Endothelial cell of umbilical vein (primary cell): Measurements from ENCODE around the gene CCDC12. TPM values are rescaled to one million over a fixed set of nuclear protein-coding genes. Genes with fewer than 3 reads are reported as not detected.

ENCODE experiments used
- BruUV-seq: library from RNA; stranded (reverse); fragments of 400-500 nt; replicated peaks from 2 replicates; lab custom pipeline; 2021; lab: Mats Ljungman, UMichigan
- CTCF ChIA-PET: fragments of 300-600, 350-600 bp; sonication (Branson Sonifier 250); formaldehyde crosslinking; loops from one replicate; lab custom pipeline; 2021; ENCODE audit warnings: antibody characterized with exemption, inconsistent platforms; lab: Charles Lee
- POLR2A ChIA-PET: fragments of 300-600, 350-600 bp; sonication (Branson Sonifier 250); formaldehyde crosslinking; loops from one replicate; lab custom pipeline; 2021; ENCODE audit warnings: antibody characterized with exemption, inconsistent platforms; lab: Charles Lee
- DNase-seq: peaks from one replicate; pipeline ENCODE4 v3.0.0-alpha.2; 2011; ENCODE audit warnings: low read depth, low spot score
- FAIRE-seq: peaks from 2 replicates; lab custom pipeline; 2011; peaks lifted over from hg19 to GRCh38; lab: Jason Lieb, UNC
- H2AFZ ChIP-seq: 2 replicates; pipeline ENCODE4 v1.6.0; 2012; ENCODE audit warnings: low read depth, low read length, control low read depth, inconsistent platforms
- H3K27ac ChIP-seq: 2 replicates; pipeline ENCODE4 v1.5.1; 2011; ENCODE audit warnings: low read depth, mild to moderate bottlenecking, control low read depth, low read length, moderate library complexity; ENCODE audit not compliant: insufficient read depth
- H3K27me3 ChIP-seq, 2 experiments: 2 replicates each; pipeline versions ENCODE4 v1.6.0 to v1.6.1; 2011; ENCODE audit warnings: low read length in 2 of 2, mixed read lengths in 1 of 2; ENCODE audit not compliant: control insufficient read depth in 2 of 2, insufficient read depth in 2 of 2
- H3K36me3 ChIP-seq, 2 experiments: 2 replicates in 1 of 2; 3 replicates in 1 of 2; pipeline ENCODE4 v1.5.1; 2011; ENCODE audit warnings: low read length in 2 of 2, mild to moderate bottlenecking in 1 of 2, moderate library complexity in 1 of 2; ENCODE audit not compliant: control insufficient read depth in 2 of 2, insufficient read depth in 2 of 2; ENCODE audit errors: extremely low read depth in 1 of 2
- H3K4me1 ChIP-seq: 3 replicates; pipeline ENCODE4 v1.5.1; 2011; ENCODE audit warnings: mild to moderate bottlenecking, low read length; ENCODE audit not compliant: control insufficient read depth, insufficient read depth; ENCODE audit errors: extremely low read depth
- H3K4me2 ChIP-seq: 2 replicates; pipeline ENCODE4 v1.6.1; 2011; ENCODE audit warnings: low read length, control low read depth, mixed read lengths; ENCODE audit not compliant: insufficient read depth
- H3K4me3 ChIP-seq, 3 experiments: fragments of 200-600 bp in 1 of 3; sonication (generic), shearing (Covaris generic) in 1 of 3; replicated peaks in 1 of 3; 2 replicates each; pipeline ENCODE4 v1.5.1; 2011 to 2016; ENCODE audit warnings: control low read depth in 3 of 3, low read length in 3 of 3, mild to moderate bottlenecking in 2 of 3, inconsistent platforms in 1 of 3, low read depth in 1 of 3, moderate library complexity in 1 of 3; ENCODE audit not compliant: insufficient read depth in 1 of 3
- H3K79me2 ChIP-seq: 2 replicates; pipeline ENCODE4 v1.6.0; 2012; ENCODE audit warnings: low read length, inconsistent platforms; ENCODE audit not compliant: control insufficient read depth, insufficient read depth
- H3K9ac ChIP-seq: replicated peaks from 2 replicates; pipeline ENCODE3; 2011; ENCODE audit warnings: low read length, control low read depth; ENCODE audit not compliant: insufficient read depth; ENCODE audit errors: extremely low read depth
- H3K9me1 ChIP-seq: replicated peaks from 3 replicates; pipeline ENCODE4 v1.6.0; 2011; ENCODE audit warnings: mild to moderate bottlenecking, low read length; ENCODE audit not compliant: control insufficient read depth, insufficient read depth; ENCODE audit errors: extremely low read depth
- H3K9me3 ChIP-seq: replicated peaks from 2 replicates; pipeline ENCODE4 v1.5.1; 2012; ENCODE audit warnings: low read length, inconsistent platforms; ENCODE audit not compliant: control insufficient read depth, insufficient read depth
- H4K20me1 ChIP-seq: replicated peaks from 2 replicates; pipeline ENCODE3; 2011; ENCODE audit warnings: mild to moderate bottlenecking, low read length; ENCODE audit not compliant: control insufficient read depth, insufficient read depth; ENCODE audit errors: extremely low read depth
- CTCF ChIP-seq, 2 donors: IDR thresholded peaks; 1 replicate in 1 of 2; 2 replicates in 1 of 2; pipeline ENCODE4 v1.5.1; 2011; ENCODE audit warnings: low read length in 2 of 2, mild to moderate bottlenecking in 2 of 2, moderate library complexity in 2 of 2, control low read depth in 1 of 2, inconsistent platforms in 1 of 2, low read depth in 1 of 2; ENCODE audit not compliant: insufficient read depth in 1 of 2; ENCODE audit errors: extremely low read depth in 1 of 2
- FOS ChIP-seq: IDR thresholded peaks from 2 replicates; pipeline ENCODE4 v1.6.1; 2011; ENCODE audit warnings: mild to moderate bottlenecking, low read length, moderate library complexity, borderline replicate concordance; ENCODE audit not compliant: insufficient read depth
- GATA2 ChIP-seq: IDR thresholded peaks from 2 replicates; pipeline ENCODE4 v1.7.0; 2011; ENCODE audit warnings: low read depth, mild to moderate bottlenecking, moderate library complexity, mixed read lengths, low read length; ENCODE audit not compliant: insufficient read length, insufficient read depth
- JUN ChIP-seq: IDR thresholded peaks from 2 replicates; pipeline ENCODE4 v1.6.1; 2011; ENCODE audit warnings: borderline replicate concordance, low read depth; ENCODE audit not compliant: insufficient read length, insufficient read depth
- MYC ChIP-seq: IDR thresholded peaks from one replicate; pipeline ENCODE4 v1.6.1; 2011; ENCODE audit warnings: mild to moderate bottlenecking, low read depth, low read length
- POLR2A ChIP-seq: IDR thresholded peaks from 2 replicates; pipeline ENCODE4 v1.6.1; 2012; ENCODE audit warnings: low read depth, mild to moderate bottlenecking, control low read depth, low read length
- POLR2AphosphoS5 ChIP-seq: IDR thresholded peaks from 2 replicates; pipeline ENCODE4 v1.6.1; 2012; ENCODE audit warnings: low read depth, mild to moderate bottlenecking, control low read depth, low read length, moderate library complexity; ENCODE audit not compliant: insufficient read depth
- dilution Hi-C: fragments of 300-500 bp; cut with MboI; formaldehyde crosslinking; loops from one replicate; pipeline ENCODE4 v1.15.0; 2019; ENCODE audit warnings: low sequenced_read_pairs; ENCODE audit not compliant: extremely low pct_ligation_motif_present
- intact Hi-C: fragments of 100-400 bp; cut with micrococcal nuclease; formaldehyde crosslinking; loops from one replicate; pipeline ENCODE4 v1.10.0; 2022
- polyA plus RNA-seq, 4 experiments: library from polyadenylated mRNA; depleted of rRNA in 3 of 4; stranded (reverse) in 3 of 4; unstranded in 1 of 4; fragments of >200 nt; gene quantifications; 2 replicates each; pipeline versions ENCODE4 v1.2.1 to v1.2.3, GENCODE V29; 2011 to 2012; ENCODE audit warnings: missing spikeins in 1 of 4
- total RNA-seq: library from RNA; stranded (reverse); gene quantifications from 2 replicates; pipeline ENCODE4 v1.2.3, GENCODE V29; 2021

CCDC12 gene
- total and polyA plus RNA-seq, 2 donors (not counting 3 experiments of a cell fraction or from before 2014, with no cell fraction given) = 35.1 to 50.5 TPM

- Histone ChIP-seq H3K36me3 (peaks cover 0 to 9% of the 10 kb centered on the region in 2 experiments), H3K4me2 (no peak overlapping the region), H4K20me1 (no peaks in the 10 kb centered on the region), H3K9ac (no peak overlapping the region), H3K27ac (no peak overlapping the region), H3K79me2 (peaks cover 69% of the 10 kb centered on the region), H3K4me1 (peaks cover 58% of the 10 kb centered on the region), H2AFZ (no peak overlapping the region), H3K9me3 (no peaks in the 10 kb centered on the region), H3K9me1 (no peaks in the 10 kb centered on the region), H3K27me3 (no peaks in the 10 kb centered on the region), H3K4me3 (no peak overlapping the region)
- DNase-seq = no peak
- FAIRE-seq = no peak
- dilution Hi-C loops = no loop called here
- intact Hi-C loops = loop anchor here (5.0 to 10.0 kb wide), 2 partner anchors 395 to 438 kb away; no protein-coding TSS in a partner anchor
- POLR2A ChIA-PET = no interaction called here
- CTCF ChIA-PET = interaction anchor here (1.1 to 2.2 kb wide), 6 partner anchors 20 to 53 kb away, joined by 3 to 10 read pairs (median 4); partner anchors contain the start of gene CCDC12
- BruUV-seq = no TSS peak
- TF ChIP-seq POLR2A (no peak), POLR2AphosphoS5 (no peak), CTCF (IDR thresholded peaks at IDR 0.05; ENCODE audit: extremely low read depth in 1 of 2, insufficient read depth in 1 of 2, low read depth in 1 of 2, low read length in 2 of 2) (no peak), MYC (no peak), FOS (no peak)
These were observed 47.2 kb downstream of the CCDC12 start for GRCh38 chr3:46929324-46929723.

GRCh38 chr3:46928282-46928681 lies 48.3 kb downstream of the CCDC12 start:
- no peaks in the 10 kb centered on the region for H3K27me3 ChIP-seq
- no peak overlapping the region for H2AFZ ChIP-seq
- intact Hi-C loops (loop anchor here (5.0 to 10.0 kb wide), 2 partner anchors 397 to 439 kb away; no protein-coding TSS in a partner anchor), dilution Hi-C loops (no loop called here)
- ChIA-PET CTCF (interaction anchor here (0.7 to 1.7 kb wide), 4 partner anchors 48 to 100 kb away, joined by 3 to 5 read pairs (median 4); partner anchors contain the start of gene CCDC12), POLR2A (no interaction called here)
- H3K79me2 ChIP-seq = peaks cover 61% of the 10 kb centered on the region
- H3K9ac ChIP-seq = no peak overlapping the region
- H4K20me1 ChIP-seq = no peaks in the 10 kb centered on the region
- BruUV-seq = no TSS peak
- no peaks in the 10 kb centered on the region for H3K9me3 ChIP-seq
- H3K4me2 ChIP-seq = no peak overlapping the region
- H3K36me3 ChIP-seq = peaks cover under 1 to 16% of the 10 kb centered on the region in 2 experiments
- FAIRE-seq (peak; percentile 53), DNase-seq (no peak)
- H3K9me1 ChIP-seq = no peaks in the 10 kb centered on the region
- TF ChIP-seq POLR2AphosphoS5 (no peak), GATA2 (no peak), POLR2A (no peak), JUN (no peak), CTCF (IDR thresholded peaks at IDR 0.05; ENCODE audit: extremely low read depth in 1 of 2, insufficient read depth in 1 of 2, low read depth in 1 of 2, low read length in 2 of 2) (no peak)
- peaks cover 54% of the 10 kb centered on the region for H3K4me1 ChIP-seq
- H3K27ac ChIP-seq = no peak overlapping the region
- H3K4me3 ChIP-seq = no peak overlapping the region
